ENCODE data around the gene TMEM120B. TPM values are rescaled to one million over a fixed set of nuclear protein-coding genes. Genes with fewer than 3 reads are reported as not detected.

The TMEM120B gene
- total and polyA plus RNA-seq, 2 of the 4 experiments (the other 2 are of a cell fraction) = 10.6 to 18.4 TPM

DNA sequence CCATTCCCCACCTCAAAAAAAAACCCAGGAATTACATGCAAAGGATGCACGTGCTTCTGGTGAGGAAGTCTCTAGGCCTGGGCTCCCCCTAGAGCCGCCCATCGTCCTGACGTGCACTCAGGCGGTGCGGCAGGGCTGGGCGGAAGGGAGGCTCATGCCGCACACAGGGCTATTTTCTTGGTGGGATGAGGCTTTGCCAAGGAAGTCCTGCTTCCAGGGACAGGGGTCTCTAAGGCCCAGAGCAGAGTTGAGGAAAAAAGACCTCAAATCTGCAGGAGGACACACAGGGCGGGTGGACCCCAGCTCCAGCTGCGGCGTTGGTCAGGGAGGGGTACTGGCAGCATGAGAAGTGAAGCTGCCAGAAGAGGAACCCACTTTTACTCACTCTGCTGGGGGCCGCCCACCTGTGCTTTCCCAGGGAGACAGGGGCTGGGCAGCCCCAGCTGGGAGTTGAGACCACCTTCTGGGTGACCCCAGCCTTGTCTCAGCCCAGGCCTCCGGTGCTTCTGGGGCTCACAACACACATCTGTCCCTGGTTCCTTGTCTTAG, 76.8 kb downstream of the TMEM120B start:
- no peak overlapping the region for H3K23ac ChIP-seq (ENCODE audit: low read depth, low read length)
- H3K4me3 ChIP-seq (ENCODE audit: insufficient read depth, low read depth, low read length) = no peak overlapping the region
- no peak overlapping the region for H3K56ac ChIP-seq (ENCODE audit: extremely low read depth, insufficient read depth, low read length)
- H2AFZ ChIP-seq (replicated peaks; ENCODE audit: low read length, poor library complexity) = no peak overlapping the region
- no peaks in the 10 kb centered on the region for H3K27me3 ChIP-seq (ENCODE audit: control insufficient read depth, insufficient read depth, low read length)
- no peaks in the 10 kb centered on the region for H3K36me3 ChIP-seq (ENCODE audit: control insufficient read depth, insufficient read depth, low read length)
- H4K91ac ChIP-seq (ENCODE audit: insufficient read depth, low read depth, low read length) = no peak overlapping the region
- intact Hi-C loops (cut with micrococcal nuclease) (no loop called here), in situ Hi-C loops (cut with MboI; ENCODE audit: low sequenced_read_pairs) (no loop called here), dilution Hi-C loops (cut with HindIII; ENCODE audit: low sequenced_read_pairs, unreplicated experiment) (no loop called here)
- H3K18ac ChIP-seq (ENCODE audit: low read depth, low read length) = no peak overlapping the region
- peaks cover 5% of the 10 kb centered on the region for H3K4me1 ChIP-seq (ENCODE audit: control insufficient read depth, insufficient read depth, low read length)
- ChIA-PET POLR2A (ENCODE audit: unreplicated experiment) (no interaction called here), CTCF (no interaction called here)
- H2BK15ac ChIP-seq (ENCODE audit: low read depth, low read length) = no peak overlapping the region
- no peak overlapping the region for H2BK5ac ChIP-seq (ENCODE audit: low read depth, low read length, poor library complexity, severe bottlenecking)
- no peak overlapping the region for H4K5ac ChIP-seq (ENCODE audit: low read depth, low read length)
- TF ChIP-seq CTCF (conservative IDR thresholded peaks at IDR 0.05; ENCODE audit: low read depth, low read length) (no peak), RFX5 (IDR thresholded peaks at IDR 0.05; ENCODE audit: low read depth, low read length) (no peak), FOS (IDR thresholded peaks at IDR 0.05; ENCODE audit: low read depth, low read length) (no peak), NFE2L2 (IDR thresholded peaks at IDR 0.05; ENCODE audit: low read depth, low read length) (no peak), BHLHE40 (IDR thresholded peaks at IDR 0.05; ENCODE audit: low read depth, low read length) (no peak), CEBPB (IDR thresholded peaks at IDR 0.05; ENCODE audit: low read depth, low read length) (no peak), USF2 (IDR thresholded peaks at IDR 0.05; ENCODE audit: low read depth, low read length) (no peak), MAZ (IDR thresholded peaks at IDR 0.05; ENCODE audit: borderline replicate concordance, low read depth, low read length) (no peak), RAD21 (IDR thresholded peaks at IDR 0.05; ENCODE audit: low read length) (no peak), MAFK (IDR thresholded peaks at IDR 0.05; ENCODE audit: low read depth, low read length) (no peak), SMC3 (IDR thresholded peaks at IDR 0.05; ENCODE audit: low read depth, low read length) (no peak), MXI1 (IDR thresholded peaks at IDR 0.05; ENCODE audit: borderline replicate concordance, low read depth, low read length) (no peak), POLR2A (IDR thresholded peaks at IDR 0.05; ENCODE audit: low read depth, low read length) (no peak), ELK1 (IDR thresholded peaks at IDR 0.05; ENCODE audit: borderline replicate concordance, low read depth, low read length) (no peak), CHD1 (IDR thresholded peaks at IDR 0.05; ENCODE audit: low read depth, low read length) (no peak), RCOR1 (IDR thresholded peaks at IDR 0.05; ENCODE audit: insufficient replicate concordance, low read length) (no peak)
- H3K79me1 ChIP-seq (ENCODE audit: low read depth in 1 of 2, low read length in 2 of 2) = peaks cover 0 to 8% of the 10 kb centered on the region in 2 experiments; a peak in 2 of 4 replicates
- no peaks in the 10 kb centered on the region for H3K9me3 ChIP-seq (ENCODE audit: control insufficient read depth, insufficient read depth, low read length)
- ATAC-seq (ENCODE audit: low read depth) (no peak), DNase-seq (no peak)
- peak overlapping the region; percentile 80 for H2AK9ac ChIP-seq (replicated peaks; ENCODE audit: low read depth, low read length, poor library complexity)
- no peak overlapping the region for H2BK20ac ChIP-seq (ENCODE audit: low read depth, low read length)
- H3K9me1 ChIP-seq (ENCODE audit: insufficient read depth, low read length) = peaks cover 9% of the 10 kb centered on the region; the same call in 1 of the 2 replicates
- no TSS peak for BruUV-seq (replicated peaks)
- H4K8ac ChIP-seq (ENCODE audit: low read depth in 2 of 2, low read length in 2 of 2) = no peak overlapping the region
- no peak overlapping the region for H3K27ac ChIP-seq (ENCODE audit: insufficient read depth, low read length)
- H3K4me2 ChIP-seq (ENCODE audit: low read depth, low read length) = no peak overlapping the region
- peaks cover 14% of the 10 kb centered on the region; the same call in 1 of the 2 replicates for H4K20me1 ChIP-seq (ENCODE audit: insufficient read depth, low read length)
- no peak overlapping the region for H3K9ac ChIP-seq (ENCODE audit: low read depth, low read length)
- no peak overlapping the region for H3K4ac ChIP-seq (ENCODE audit: low read depth, low read length)
- H2BK120ac ChIP-seq (ENCODE audit: low read depth, low read length) = no peak overlapping the region
- H3K14ac ChIP-seq (replicated peaks; ENCODE audit: low read depth, low read length) = no peak overlapping the region
- 96% methylated on average over 8 of the region's 13 CpGs; no CpG with 5 or more reads in 1 of the 2 experiments for WGBS, 2 experiments (ENCODE audit: extremely low coverage in 2 of 2, insufficient read length in 1 of 2)
- no peak overlapping the region for H2AK5ac ChIP-seq (ENCODE audit: low read depth, low read length)

All from IMR-90 (cell line).